Measurements from ENCODE around the gene ATN1.

DNA sequence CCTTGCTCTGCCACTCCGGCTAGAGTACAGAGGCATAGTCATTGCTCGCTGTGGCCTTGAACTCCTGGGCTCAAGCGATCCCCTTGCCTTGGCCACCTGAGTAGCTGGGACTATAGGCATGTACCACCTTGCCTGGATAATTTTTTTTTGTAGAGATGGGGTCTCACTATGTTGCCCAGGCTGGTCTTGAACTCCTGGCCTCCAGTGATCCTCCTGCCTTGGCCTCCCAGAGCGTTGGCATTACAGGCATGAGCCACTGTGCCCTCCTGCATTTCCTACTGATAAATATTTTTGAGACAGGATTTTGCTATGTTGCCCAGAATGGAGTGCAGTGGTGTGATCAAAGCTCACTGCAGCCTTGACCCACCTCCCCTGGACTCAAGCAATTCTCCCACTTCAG, 52.3 kb downstream of the ATN1 start:
- TF ChIP-seq, protein P1, sequence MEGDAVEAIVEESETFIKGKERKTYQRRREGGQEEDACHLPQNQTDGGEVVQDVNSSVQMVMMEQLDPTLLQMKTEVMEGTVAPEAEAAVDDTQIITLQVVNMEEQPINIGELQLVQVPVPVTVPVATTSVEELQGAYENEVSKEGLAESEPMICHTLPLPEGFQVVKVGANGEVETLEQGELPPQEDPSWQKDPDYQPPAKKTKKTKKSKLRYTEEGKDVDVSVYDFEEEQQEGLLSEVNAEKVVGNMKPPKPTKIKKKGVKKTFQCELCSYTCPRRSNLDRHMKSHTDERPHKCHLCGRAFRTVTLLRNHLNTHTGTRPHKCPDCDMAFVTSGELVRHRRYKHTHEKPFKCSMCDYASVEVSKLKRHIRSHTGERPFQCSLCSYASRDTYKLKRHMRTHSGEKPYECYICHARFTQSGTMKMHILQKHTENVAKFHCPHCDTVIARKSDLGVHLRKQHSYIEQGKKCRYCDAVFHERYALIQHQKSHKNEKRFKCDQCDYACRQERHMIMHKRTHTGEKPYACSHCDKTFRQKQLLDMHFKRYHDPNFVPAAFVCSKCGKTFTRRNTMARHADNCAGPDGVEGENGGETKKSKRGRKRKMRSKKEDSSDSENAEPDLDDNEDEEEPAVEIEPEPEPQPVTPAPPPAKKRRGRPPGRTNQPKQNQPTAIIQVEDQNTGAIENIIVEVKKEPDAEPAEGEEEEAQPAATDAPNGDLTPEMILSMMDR (IDR thresholded peaks at IDR 0.05; ENCODE audit: borderline replicate concordance, extremely low read depth, low read length, poor library complexity, severe bottlenecking): no peak
- no peak for TF ChIP-seq EZH2 (IDR thresholded peaks at IDR 0.05; ENCODE audit: borderline replicate concordance, low read depth, low read length, severe bottlenecking)

Data from DND-41 (cell line).